RWPE2 (cell line): ENCODE results near the gene IGSF21.

Source experiments
- ATAC-seq: fragments of 200-7000 bp; cut with Tn5 transposase; 3 replicates; pipeline ENCODE4 v1.9.1; 2021; ENCODE audit warnings: low read depth
- DNase-seq: peaks from one replicate; pipeline ENCODE4 v3.0.0-alpha.2; 2020; ENCODE audit warnings: low spot score
- H3K27ac ChIP-seq: fragments of 450-650 bp; 2 replicates; pipeline ENCODE4 v1.5.1; 2017; ENCODE audit warnings: mild to moderate bottlenecking; ENCODE audit not compliant: poor library complexity, severe bottlenecking
- H3K27me3 ChIP-seq: fragments of 250-450 bp; sonication (Bioruptor Pico); 2 replicates; pipeline ENCODE4 v1.5.1; 2021; ENCODE audit warnings: mild to moderate bottlenecking, moderate library complexity; ENCODE audit not compliant: insufficient read depth, poor library complexity, severe bottlenecking
- H3K36me3 ChIP-seq: fragments of 250-450 bp; sonication (Bioruptor Pico); 2 replicates; pipeline ENCODE4 v1.5.1; 2020; ENCODE audit warnings: low read depth, mild to moderate bottlenecking, moderate library complexity
- H3K4me1 ChIP-seq: fragments of 250-450 bp; sonication (Bioruptor Pico); 2 replicates; pipeline ENCODE4 v1.5.1; 2021; ENCODE audit warnings: mild to moderate bottlenecking, moderate library complexity; ENCODE audit not compliant: insufficient read depth, poor library complexity, severe bottlenecking
- H3K4me3 ChIP-seq: fragments of 250-450 bp; sonication (Bioruptor Pico); 2 replicates; pipeline ENCODE4 v1.5.1; 2021; ENCODE audit warnings: mild to moderate bottlenecking, moderate library complexity; ENCODE audit not compliant: severe bottlenecking
- H3K9me3 ChIP-seq: fragments of 250-450 bp; sonication (Bioruptor Pico); 2 replicates; pipeline ENCODE4 v1.5.1; 2021; ENCODE audit warnings: mild to moderate bottlenecking, moderate library complexity; ENCODE audit not compliant: severe bottlenecking
- CTCF ChIP-seq: fragments of 450-650 bp; IDR thresholded peaks from one replicate; pipeline ENCODE4 v1.5.1; 2017; ENCODE audit warnings: mild to moderate bottlenecking, moderate library complexity; ENCODE audit not compliant: poor library complexity, severe bottlenecking

Gene IGSF21

GRCh38 chr1:18384471-18384870 lies 276.9 kb downstream of the IGSF21 start:
- H3K36me3 ChIP-seq: no peaks in the 10 kb centered on the region
- H3K4me1 ChIP-seq: no peaks in the 10 kb centered on the region
- TF ChIP-seq CTCF: no peak
- no peak overlapping the region for H3K27ac ChIP-seq
- H3K27me3 ChIP-seq: peaks cover 18% of the 10 kb centered on the region
- H3K4me3 ChIP-seq: no peak overlapping the region
- no peaks in the 10 kb centered on the region for H3K9me3 ChIP-seq
- ATAC-seq (no peak), DNase-seq (no peak)

DNA sequence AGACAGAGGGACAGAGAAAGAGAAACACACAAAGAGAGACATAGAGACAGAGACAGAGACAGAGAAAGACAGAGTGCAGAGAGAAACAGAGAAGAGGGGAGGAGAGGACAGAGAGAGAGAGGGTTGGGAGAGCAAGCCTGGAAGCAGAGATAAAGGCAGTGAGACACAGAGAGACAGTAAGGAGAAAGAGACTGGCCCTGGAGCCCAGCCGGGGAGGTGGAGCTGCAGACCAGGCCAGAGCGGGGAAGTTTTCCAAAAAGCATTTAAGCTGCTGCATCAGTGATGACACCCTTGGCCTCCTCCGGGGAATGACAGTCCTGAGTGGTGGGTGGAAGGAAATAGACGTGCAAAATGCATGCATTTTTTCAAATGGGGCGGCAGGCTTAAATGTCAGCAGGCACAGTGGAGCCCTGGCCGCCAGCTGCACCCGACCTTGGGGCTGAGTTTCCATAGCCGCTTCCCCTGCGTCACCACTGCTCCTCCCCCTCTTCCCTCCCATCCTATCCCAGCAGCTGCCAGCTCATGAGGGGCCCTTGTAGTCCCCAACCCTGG lies 277.7 kb downstream of the IGSF21 start:
- Histone ChIP-seq H3K27ac (no peak overlapping the region), H3K36me3 (no peaks in the 10 kb centered on the region), H3K4me1 (no peaks in the 10 kb centered on the region), H3K9me3 (no peaks in the 10 kb centered on the region), H3K27me3 (peaks cover 18% of the 10 kb centered on the region), H3K4me3 (no peak overlapping the region)
- no peak for TF ChIP-seq CTCF
- DNase-seq: no peak
- no peak for ATAC-seq

GRCh38 chr1:18386591-18386990 lies 279.0 kb downstream of the IGSF21 start:
- H3K36me3 ChIP-seq: no peaks in the 10 kb centered on the region
- peaks cover 18% of the 10 kb centered on the region for H3K27me3 ChIP-seq
- no peaks in the 10 kb centered on the region for H3K9me3 ChIP-seq
- H3K27ac ChIP-seq: no peak overlapping the region
- H3K4me1 ChIP-seq: no peaks in the 10 kb centered on the region
- ATAC-seq (no peak), DNase-seq (no peak)
- no peak overlapping the region for H3K4me3 ChIP-seq
- no peak for TF ChIP-seq CTCF

DNA sequence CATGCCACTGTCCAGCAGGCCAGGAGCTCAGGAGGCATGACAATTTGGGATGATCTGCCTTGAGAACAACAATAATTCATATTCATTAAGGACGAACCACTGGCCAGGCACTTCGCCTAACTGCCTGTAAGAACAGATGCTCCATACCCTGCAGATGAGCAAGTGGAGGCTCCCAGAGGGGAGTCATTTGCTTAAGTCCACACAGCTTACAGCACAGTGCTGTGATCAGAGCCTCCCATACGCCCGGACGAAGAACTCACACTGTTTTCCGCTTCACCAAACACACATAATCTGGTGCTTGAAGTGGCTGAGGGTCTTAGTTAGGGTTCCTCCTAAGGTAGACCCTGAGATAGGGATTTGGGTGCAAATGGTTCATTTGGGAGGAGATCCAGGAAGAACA lies 279.7 kb downstream of the IGSF21 start:
- Histone ChIP-seq H3K27ac (no peak overlapping the region), H3K27me3 (peaks cover 18% of the 10 kb centered on the region), H3K4me3 (no peak overlapping the region), H3K9me3 (no peaks in the 10 kb centered on the region), H3K36me3 (no peaks in the 10 kb centered on the region), H3K4me1 (no peaks in the 10 kb centered on the region)
- no peak for ATAC-seq
- DNase-seq: no peak
- TF ChIP-seq CTCF: no peak

GRCh38 chr1:18390953-18391352 lies 283.4 kb downstream of the IGSF21 start:
- H3K9me3 ChIP-seq: no peaks in the 10 kb centered on the region
- no peak for TF ChIP-seq CTCF
- no peaks in the 10 kb centered on the region for H3K4me1 ChIP-seq
- peaks cover 10% of the 10 kb centered on the region for H3K27me3 ChIP-seq
- no peaks in the 10 kb centered on the region for H3K36me3 ChIP-seq
- DNase-seq (no peak), ATAC-seq (no peak)
- H3K4me3 ChIP-seq: no peak overlapping the region
- H3K27ac ChIP-seq: no peak overlapping the region
